Iris pigment epithelial cell (primary cell): ENCODE data around the gene SHISAL2A.
A peak's percentile ranks its signal among the peaks of the same experiment; 100 is the strongest.

Experiments used
- DNase-seq: peaks from one replicate; pipeline ENCODE4 v3.0.0-alpha.2; 2011; ENCODE audit warnings: low read depth

Gene SHISAL2A

GRCh38 chr1:52621950-52622349, 11.0 kb upstream of the SHISAL2A start:
- DNase-seq: no peak

GRCh38 chr1:52623812-52624211, 9.2 kb upstream of the SHISAL2A start:
- no peak for DNase-seq

- no peak for DNase-seq
Measured at GRCh38 chr1:52627028-52627427, 5.9 kb upstream of the SHISAL2A start.

GRCh38 chr1:52628614-52629324, 4.2 kb upstream of the SHISAL2A start:
- DNase-seq: no peak

- DNase-seq: no peak
Measured at GRCh38 chr1:52629325-52629643, 3.7 kb upstream of the SHISAL2A start.

- no peak for DNase-seq
Measured at GRCh38 chr1:52629667-52630066, 3.3 kb upstream of the SHISAL2A start.

GRCh38 chr1:52631759-52632331, 1.1 kb upstream of the SHISAL2A start:
- no peak for DNase-seq

GRCh38 chr1:52633291-52633754, 355 bp downstream of the SHISAL2A start:
- DNase-seq: no peak

- no peak for DNase-seq
Measured at GRCh38 chr1:52634111-52634510, 1.1 kb downstream of the SHISAL2A start.

GRCh38 chr1:52635321-52636089, 2.5 kb downstream of the SHISAL2A start:
- DNase-seq: no peak

- no peak for DNase-seq
Measured at GRCh38 chr1:52636721-52637695, 4.0 kb downstream of the SHISAL2A start.

- DNase-seq: no peak
Measured at GRCh38 chr1:52637946-52638345, 5.0 kb downstream of the SHISAL2A start.

- DNase-seq: no peak
Measured at GRCh38 chr1:52640697-52641096, 7.7 kb downstream of the SHISAL2A start.

GRCh38 chr1:52641307-52641706, 8.3 kb downstream of the SHISAL2A start:
- no peak for DNase-seq

- DNase-seq: no peak
Measured at GRCh38 chr1:52645261-52645660, 12.3 kb downstream of the SHISAL2A start.

GRCh38 chr1:52651904-52652303, 18.9 kb downstream of the SHISAL2A start:
- no peak for DNase-seq

GRCh38 chr1:52653207-52653849, 20.4 kb downstream of the SHISAL2A start:
- DNase-seq: no peak

GRCh38 chr1:52654063-52654462, 21.1 kb downstream of the SHISAL2A start:
- DNase-seq: no peak

- no peak for DNase-seq
Measured at GRCh38 chr1:52657702-52658101, 24.7 kb downstream of the SHISAL2A start.

GRCh38 chr1:52658795-52659194, 25.8 kb downstream of the SHISAL2A start:
- DNase-seq: no peak

GRCh38 chr1:52659356-52659755, 26.4 kb downstream of the SHISAL2A start:
- DNase-seq: peak; percentile 25
